ENCODE measurements around the gene SERPINB13.

The SERPINB13 gene

GRCh38 chr18:63588909-63589308 is 1.8 kb downstream of the SERPINB13 start (continued):
- TF ChIP-seq CSRNP3 (CRISPR knock-in tag; IDR thresholded peaks at IDR 0.05) (no peak), PATZ1 (CRISPR knock-in tag; IDR thresholded peaks at IDR 0.05; ENCODE audit: borderline replicate concordance) (no peak), CREB5 (CRISPR knock-in tag; IDR thresholded peaks at IDR 0.05; ENCODE audit: low read depth) (no peak), ISL1 (CRISPR knock-in tag; IDR thresholded peaks at IDR 0.05) (no peak), POU6F1 (CRISPR knock-in tag; IDR thresholded peaks at IDR 0.05; ENCODE audit: borderline replicate concordance, low read depth) (no peak), ZC3H10 (CRISPR knock-in tag; IDR thresholded peaks at IDR 0.05) (no peak)

GRCh38 chr18:63590373-63590772 is 3.2 kb downstream of the SERPINB13 start:
- TF ChIP-seq RARB (CRISPR knock-in tag; IDR thresholded peaks at IDR 0.05) (no peak), ZNF565 (CRISPR knock-in tag; conservative IDR thresholded peaks at IDR 0.05; ENCODE audit: low read depth) (no peak), TCF4 (CRISPR knock-in tag; IDR thresholded peaks at IDR 0.05; ENCODE audit: borderline replicate concordance) (no peak), PATZ1 (CRISPR knock-in tag; IDR thresholded peaks at IDR 0.05; ENCODE audit: borderline replicate concordance) (no peak), GLIS3 (CRISPR knock-in tag; IDR thresholded peaks at IDR 0.05) (no peak), SNAI2 (CRISPR knock-in tag; IDR thresholded peaks at IDR 0.05) (no peak), OSR1 (CRISPR knock-in tag; IDR thresholded peaks at IDR 0.05) (no peak), ZFP3 (CRISPR knock-in tag; IDR thresholded peaks at IDR 0.05) (no peak)
- no peak for ATAC-seq

GRCh38 chr18:63590966-63591695 is 4.0 kb downstream of the SERPINB13 start:
- no peak for ATAC-seq
- TF ChIP-seq ARNTL (CRISPR knock-in tag; IDR thresholded peaks at IDR 0.05; ENCODE audit: borderline replicate concordance, low read depth) = no peak
- TF ChIP-seq CREB5 (CRISPR knock-in tag; IDR thresholded peaks at IDR 0.05; ENCODE audit: low read depth) = no peak
- no peak for TF ChIP-seq RARB (CRISPR knock-in tag; IDR thresholded peaks at IDR 0.05)
- TF ChIP-seq ZNF8 (CRISPR knock-in tag; IDR thresholded peaks at IDR 0.05) = no peak
- no peak for TF ChIP-seq ISL1 (CRISPR knock-in tag; IDR thresholded peaks at IDR 0.05)
- TF ChIP-seq ZNF565 (CRISPR knock-in tag; conservative IDR thresholded peaks at IDR 0.05; ENCODE audit: low read depth) = no peak
- TF ChIP-seq GLIS3 (CRISPR knock-in tag; IDR thresholded peaks at IDR 0.05) = no peak
- TF ChIP-seq PATZ1 (CRISPR knock-in tag; IDR thresholded peaks at IDR 0.05; ENCODE audit: borderline replicate concordance) = no peak

All from SK-N-SH treated with all-trans-retinoic acid at 6 μM for 48 hours (cell line).